Colonic mucosa (tissue), 4 donors: ENCODE results near the gene DPF3. TPM values are rescaled to one million over a fixed set of nuclear protein-coding genes. Genes with fewer than 3 reads are reported as not detected.

ENCODE experiments used
- DNase-seq: peaks from one replicate; pipeline ENCODE4 v3.0.0-alpha.2; 2020
- H3K27ac ChIP-seq: fragments of 200-600 bp; one replicate; pipeline ENCODE4 v1.8.0; 2021
- H3K27me3 ChIP-seq: fragments of 200-600 bp; one replicate; pipeline ENCODE4 v1.8.0; 2021
- H3K36me3 ChIP-seq: fragments of 200-600 bp; one replicate; pipeline ENCODE4 v1.8.0; 2021
- H3K4me1 ChIP-seq: fragments of 200-600 bp; one replicate; pipeline ENCODE4 v1.8.0; 2021; ENCODE audit warnings: mild to moderate bottlenecking
- H3K4me3 ChIP-seq: fragments of 200-600 bp; one replicate; pipeline ENCODE4 v1.8.0; 2021
- H3K9ac ChIP-seq, 2 donors: one replicate each; pipeline ENCODE4 v1.7.0; 2013; ENCODE audit warnings: control low read depth in 2 of 2, low read depth in 2 of 2, low read length in 2 of 2
- H3K9me3 ChIP-seq: fragments of 200-600 bp; one replicate; pipeline ENCODE4 v1.8.0; 2021
- intact Hi-C: fragments of 100-400 bp; cut with DNase I; formaldehyde crosslinking; loops from one replicate; pipeline ENCODE4 v1.14.1; 2022
- total RNA-seq, 2 donors: library from RNA; stranded (reverse); fragmentation: NEBNext Ultra II Directional in 1 of 2; extraction: Animal tissue kit (Norgen Biotek cat#: 25700) in 1 of 2; gene quantifications; one replicate each; pipeline ENCODE4 v1.2.1, GENCODE V29; 2021
- TF ChIP-seq, protein P1 (sequence below): fragments of 200-600 bp; IDR thresholded peaks from one replicate; pipeline ENCODE4 v1.8.0; 2022; ENCODE audit warnings: antibody characterized with exemption, mild to moderate bottlenecking
- donor health status: healthy.
- donor health status: DM: no; HTN: no; CAD: no.
- donor health status: DM: no; HTN: no; CAD: no.

DPF3 gene
- total RNA-seq, 2 donors from 2014 or later, result 6.7 to 14.0 TPM

DNA sequence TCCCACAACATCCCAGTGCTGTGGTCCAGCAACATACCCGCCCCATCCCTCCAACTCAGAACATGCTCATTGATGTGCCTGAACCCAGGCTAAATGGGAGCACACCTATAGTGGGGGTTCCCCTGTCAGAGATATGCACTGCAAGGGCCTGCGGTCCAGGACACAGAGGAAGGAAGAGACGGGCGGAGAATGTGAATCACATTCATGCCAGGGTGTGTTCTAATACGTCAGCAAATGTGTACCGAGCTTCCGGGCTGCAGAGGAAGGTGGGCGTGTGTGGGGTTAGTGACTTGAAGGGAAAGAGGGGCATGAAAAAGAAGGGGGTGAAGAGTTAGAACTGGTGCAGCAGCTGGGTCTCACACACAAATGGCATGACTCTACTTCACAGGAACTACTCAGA lies 83.7 kb downstream of the DPF3 start:
- Histone ChIP-seq H3K27me3 (no peaks in the 10 kb centered on the region), H3K4me3 (no peak overlapping the region), H3K9ac (no peak overlapping the region), H3K36me3 (no peaks in the 10 kb centered on the region), H3K9me3 (no peaks in the 10 kb centered on the region), H3K27ac (no peak overlapping the region), H3K4me1 (no peaks in the 10 kb centered on the region)
- no peak for DNase-seq
- TF ChIP-seq, protein P1, sequence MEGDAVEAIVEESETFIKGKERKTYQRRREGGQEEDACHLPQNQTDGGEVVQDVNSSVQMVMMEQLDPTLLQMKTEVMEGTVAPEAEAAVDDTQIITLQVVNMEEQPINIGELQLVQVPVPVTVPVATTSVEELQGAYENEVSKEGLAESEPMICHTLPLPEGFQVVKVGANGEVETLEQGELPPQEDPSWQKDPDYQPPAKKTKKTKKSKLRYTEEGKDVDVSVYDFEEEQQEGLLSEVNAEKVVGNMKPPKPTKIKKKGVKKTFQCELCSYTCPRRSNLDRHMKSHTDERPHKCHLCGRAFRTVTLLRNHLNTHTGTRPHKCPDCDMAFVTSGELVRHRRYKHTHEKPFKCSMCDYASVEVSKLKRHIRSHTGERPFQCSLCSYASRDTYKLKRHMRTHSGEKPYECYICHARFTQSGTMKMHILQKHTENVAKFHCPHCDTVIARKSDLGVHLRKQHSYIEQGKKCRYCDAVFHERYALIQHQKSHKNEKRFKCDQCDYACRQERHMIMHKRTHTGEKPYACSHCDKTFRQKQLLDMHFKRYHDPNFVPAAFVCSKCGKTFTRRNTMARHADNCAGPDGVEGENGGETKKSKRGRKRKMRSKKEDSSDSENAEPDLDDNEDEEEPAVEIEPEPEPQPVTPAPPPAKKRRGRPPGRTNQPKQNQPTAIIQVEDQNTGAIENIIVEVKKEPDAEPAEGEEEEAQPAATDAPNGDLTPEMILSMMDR, result no peak
- intact Hi-C loops, result no loop called here

DNA sequence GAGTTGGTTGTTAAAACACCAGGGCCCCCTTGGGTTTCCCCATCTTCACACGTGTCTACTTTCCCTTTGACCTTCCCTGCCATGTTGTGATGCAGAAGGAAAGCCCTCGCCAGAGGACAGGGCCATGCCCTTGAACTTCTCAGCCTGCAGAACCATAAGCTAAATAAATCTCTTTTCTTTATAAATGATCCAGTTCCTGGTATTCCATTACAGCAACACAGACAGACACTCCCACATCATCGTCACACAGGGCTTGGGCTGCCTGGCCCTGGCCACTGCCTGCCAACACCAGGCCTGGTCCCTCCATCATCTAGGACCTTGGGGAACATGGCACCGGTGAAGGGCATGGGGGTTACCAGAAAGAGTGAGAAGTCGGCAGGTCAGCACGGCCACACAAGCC lies 84.8 kb downstream of the DPF3 start:
- DNase-seq, result no peak
- no peaks in the 10 kb centered on the region for H3K36me3 ChIP-seq
- no peaks in the 10 kb centered on the region for H3K27me3 ChIP-seq
- H3K9me3 ChIP-seq, result no peaks in the 10 kb centered on the region
- intact Hi-C loops, result no loop called here
- H3K4me3 ChIP-seq, result no peak overlapping the region
- no peak overlapping the region for H3K9ac ChIP-seq
- no peak overlapping the region for H3K27ac ChIP-seq
- H3K4me1 ChIP-seq, result no peaks in the 10 kb centered on the region
- TF ChIP-seq, protein P1, result no peak

DNA sequence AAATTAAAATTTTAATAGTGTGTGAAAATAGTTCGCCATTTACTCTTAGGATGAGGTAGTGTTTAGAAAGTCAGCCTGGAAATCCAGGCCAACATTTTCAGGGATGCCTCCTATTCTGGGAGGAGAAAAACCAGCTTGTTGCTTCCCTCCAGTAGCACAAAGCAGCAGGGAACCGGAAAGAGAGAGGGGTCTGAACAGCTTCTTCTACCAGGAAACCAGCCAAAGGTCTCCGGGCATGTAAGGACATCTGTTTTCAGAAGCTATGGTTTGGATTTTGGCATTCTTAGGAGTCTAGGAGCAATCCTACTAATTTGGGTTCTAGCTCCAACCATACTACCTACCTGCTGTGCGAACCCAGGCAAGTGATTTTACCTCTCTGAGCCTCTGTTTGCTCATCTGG lies 85.3 kb downstream of the DPF3 start:
- Histone ChIP-seq H3K4me1 (no peaks in the 10 kb centered on the region), H3K27ac (no peak overlapping the region), H3K27me3 (no peaks in the 10 kb centered on the region), H3K4me3 (no peak overlapping the region), H3K9ac (no peak overlapping the region), H3K36me3 (no peaks in the 10 kb centered on the region), H3K9me3 (no peaks in the 10 kb centered on the region)
- DNase-seq, result no peak
- TF ChIP-seq, protein P1, result no peak
- intact Hi-C loops, result no loop called here

DNA sequence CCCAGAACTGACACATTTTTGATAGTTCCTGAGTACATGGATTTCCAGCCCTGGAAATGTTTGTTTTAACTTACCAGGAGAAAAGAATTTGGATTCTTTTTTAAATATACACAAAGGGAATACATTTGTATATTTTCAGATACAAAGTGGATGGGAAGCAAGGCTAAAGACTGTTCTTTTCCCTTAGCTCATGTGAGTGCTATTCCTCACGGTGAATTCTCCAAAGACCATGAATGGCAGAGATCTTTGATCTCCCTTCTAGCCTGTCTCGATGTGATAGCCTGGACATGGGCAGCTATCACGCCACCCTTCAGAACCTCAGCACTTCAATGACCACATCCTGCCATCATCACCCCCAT lies 91.3 kb downstream of the DPF3 start:
- no peaks in the 10 kb centered on the region for H3K9me3 ChIP-seq
- H3K4me3 ChIP-seq, result no peak overlapping the region
- TF ChIP-seq, protein P1, result no peak
- no peak overlapping the region for H3K27ac ChIP-seq
- no peaks in the 10 kb centered on the region for H3K36me3 ChIP-seq
- no peak overlapping the region for H3K9ac ChIP-seq
- H3K27me3 ChIP-seq, result no peaks in the 10 kb centered on the region
- intact Hi-C loops, result no loop called here
- DNase-seq, result no peak
- no peaks in the 10 kb centered on the region for H3K4me1 ChIP-seq

DNA sequence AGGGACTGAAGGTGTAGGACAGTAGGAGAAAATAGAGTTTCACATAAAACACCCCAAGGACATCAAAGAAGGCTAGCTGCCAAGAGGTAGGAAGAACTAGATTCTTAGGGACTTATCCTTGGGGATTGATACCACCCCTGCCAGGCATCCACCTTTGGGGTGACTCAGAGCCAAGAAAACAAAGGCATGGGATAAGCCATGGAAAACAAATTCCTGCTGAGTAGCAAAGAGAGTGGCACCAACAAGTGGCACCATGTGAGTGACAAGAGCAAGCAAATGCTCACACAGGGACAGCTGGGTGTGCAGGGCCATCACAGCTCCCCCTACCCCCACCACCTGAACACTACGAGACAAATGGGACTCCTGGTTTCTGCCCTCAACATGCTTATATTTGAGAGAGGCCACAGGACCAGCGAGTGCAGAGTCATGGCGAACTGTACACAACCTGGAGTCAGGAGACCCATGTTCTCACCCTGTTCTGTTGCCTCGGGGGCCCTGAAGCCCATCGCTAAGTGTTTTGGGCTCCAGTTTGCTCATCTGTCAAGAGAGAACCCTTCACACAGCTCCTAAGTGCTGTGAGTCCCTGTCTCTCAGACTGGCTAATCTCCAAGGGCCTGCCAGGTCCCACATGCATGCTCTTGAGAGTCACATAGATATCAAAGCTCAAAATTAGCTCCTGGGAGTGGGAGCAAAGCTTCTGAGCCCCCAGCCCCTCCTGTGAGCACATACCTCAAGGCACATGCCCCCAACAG lies 91.9 kb downstream of the DPF3 start:
- Histone ChIP-seq H3K9ac (no peak overlapping the region), H3K27ac (no peak overlapping the region), H3K36me3 (no peaks in the 10 kb centered on the region), H3K4me1 (no peaks in the 10 kb centered on the region), H3K27me3 (no peaks in the 10 kb centered on the region), H3K9me3 (no peaks in the 10 kb centered on the region), H3K4me3 (no peak overlapping the region)
- intact Hi-C loops, result no loop called here
- TF ChIP-seq, protein P1, result no peak
- DNase-seq, result no peak
